ENCODE results near the gene ZNF576.
"Not testable (repeated sequence)": the region's sequence is repeated elsewhere in the genome, so short reads cannot be mapped to it uniquely, and the experiment has no call there.

Gene ZNF576, protein sequence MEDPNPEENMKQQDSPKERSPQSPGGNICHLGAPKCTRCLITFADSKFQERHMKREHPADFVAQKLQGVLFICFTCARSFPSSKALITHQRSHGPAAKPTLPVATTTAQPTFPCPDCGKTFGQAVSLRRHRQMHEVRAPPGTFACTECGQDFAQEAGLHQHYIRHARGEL

DNA sequence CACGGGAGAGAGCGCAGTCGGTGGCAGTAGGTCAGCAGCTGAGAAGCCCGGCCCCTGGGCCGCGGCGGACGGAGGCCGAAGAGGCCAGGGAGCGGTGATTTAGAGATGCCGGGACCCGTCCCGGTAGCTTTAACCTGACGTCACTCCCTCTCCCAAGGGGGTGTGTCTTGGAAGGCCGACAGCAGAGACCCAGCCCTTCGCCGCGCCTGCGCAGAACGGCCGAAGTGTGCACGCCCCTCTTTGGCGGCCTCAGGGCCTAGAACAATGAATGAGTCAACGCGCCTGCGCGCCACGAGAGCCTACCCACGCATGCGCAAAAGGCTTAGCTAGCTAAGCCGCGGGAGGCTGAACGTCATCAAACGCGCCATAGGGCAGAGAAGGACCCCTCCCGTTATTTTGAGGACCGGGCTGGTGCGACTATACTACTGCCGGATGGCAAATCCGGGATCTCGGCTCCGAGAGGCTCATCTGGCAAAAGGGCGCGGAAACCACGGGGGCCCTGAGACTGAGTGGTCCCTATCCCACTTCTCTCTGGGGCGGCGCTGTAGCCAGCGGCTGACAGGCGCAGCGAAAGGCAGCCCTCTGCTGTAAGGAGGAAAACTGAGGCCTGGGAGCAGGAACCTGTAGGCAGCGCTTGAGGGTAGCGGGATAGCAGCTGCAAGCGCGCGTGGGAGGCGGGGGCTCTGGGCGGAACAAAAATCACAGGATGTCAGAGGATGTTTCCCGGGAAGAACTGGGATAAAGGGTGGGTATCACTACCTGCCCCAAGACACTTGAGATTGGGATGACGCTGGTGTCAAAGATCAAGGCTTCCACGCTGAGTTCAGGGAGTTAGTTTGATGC, at the start of gene ZNF576, which contains the start of gene IRGQ:
TSS of gene ZNF576 (plus strand) at position 597 of the 843 bp plus-strand sequence. CDS start 514 bp downstream, outside the sequence.
TSS of gene IRGQ (minus strand) at position 136 of the 843 bp plus-strand sequence. CDS start 796 bp downstream, outside the sequence.
- TF ChIP-seq, protein P1, sequence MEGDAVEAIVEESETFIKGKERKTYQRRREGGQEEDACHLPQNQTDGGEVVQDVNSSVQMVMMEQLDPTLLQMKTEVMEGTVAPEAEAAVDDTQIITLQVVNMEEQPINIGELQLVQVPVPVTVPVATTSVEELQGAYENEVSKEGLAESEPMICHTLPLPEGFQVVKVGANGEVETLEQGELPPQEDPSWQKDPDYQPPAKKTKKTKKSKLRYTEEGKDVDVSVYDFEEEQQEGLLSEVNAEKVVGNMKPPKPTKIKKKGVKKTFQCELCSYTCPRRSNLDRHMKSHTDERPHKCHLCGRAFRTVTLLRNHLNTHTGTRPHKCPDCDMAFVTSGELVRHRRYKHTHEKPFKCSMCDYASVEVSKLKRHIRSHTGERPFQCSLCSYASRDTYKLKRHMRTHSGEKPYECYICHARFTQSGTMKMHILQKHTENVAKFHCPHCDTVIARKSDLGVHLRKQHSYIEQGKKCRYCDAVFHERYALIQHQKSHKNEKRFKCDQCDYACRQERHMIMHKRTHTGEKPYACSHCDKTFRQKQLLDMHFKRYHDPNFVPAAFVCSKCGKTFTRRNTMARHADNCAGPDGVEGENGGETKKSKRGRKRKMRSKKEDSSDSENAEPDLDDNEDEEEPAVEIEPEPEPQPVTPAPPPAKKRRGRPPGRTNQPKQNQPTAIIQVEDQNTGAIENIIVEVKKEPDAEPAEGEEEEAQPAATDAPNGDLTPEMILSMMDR (conservative IDR thresholded peaks at IDR 0.05; ENCODE audit: low read depth, low read length) = peak; percentile 5
- peak; percentile 95 for DNase-seq (ENCODE audit: low read depth)
- H3K4me3 ChIP-seq (ENCODE audit: low read length) = peak within 1 kb of the TSS; percentile 87

DNA sequence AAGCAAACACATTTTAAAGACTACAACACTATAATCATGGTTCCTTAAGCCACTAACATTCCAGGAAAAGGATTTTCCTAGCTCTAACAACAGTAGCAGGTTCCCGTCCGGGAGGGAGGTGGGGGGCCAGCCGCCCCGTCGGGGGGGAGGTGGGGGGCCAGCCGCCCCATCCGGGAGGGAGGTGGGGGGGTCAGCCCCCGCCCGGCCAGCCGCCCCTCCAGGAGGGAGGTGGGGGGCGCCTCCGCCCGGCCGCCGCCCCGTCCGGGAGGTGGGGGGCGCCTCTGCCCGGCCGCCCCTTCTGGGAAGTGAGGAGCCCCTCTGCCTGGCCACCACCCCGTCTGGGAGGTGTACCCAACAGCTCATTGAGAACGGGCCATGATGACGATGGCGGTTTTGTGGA, 48.5 kb upstream of the ZNF576 start:
- not testable (repeated sequence) for H3K4me3 ChIP-seq (ENCODE audit: low read length); DNase-seq (ENCODE audit: low read depth)

DNA sequence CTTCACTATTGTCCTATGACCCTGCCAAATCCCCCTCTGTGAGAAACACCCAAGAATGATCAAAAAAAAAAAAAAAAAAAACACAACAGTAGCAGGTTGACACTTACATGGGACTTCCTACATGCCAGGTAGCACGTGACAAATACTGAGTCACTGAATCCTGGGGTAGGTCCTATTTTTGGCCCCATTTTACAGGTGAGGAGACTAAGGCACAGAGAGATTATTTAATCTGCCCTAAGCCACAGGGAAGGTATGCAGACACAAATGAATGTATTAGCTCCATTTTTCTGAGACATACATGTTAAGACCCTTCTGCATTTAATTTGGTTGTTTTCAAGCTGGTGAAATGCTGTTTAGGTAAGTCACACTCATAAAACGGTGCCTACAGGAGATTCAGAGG, 47.7 kb upstream of the ZNF576 start:
- H3K4me3 ChIP-seq (ENCODE audit: low read length) = no peak overlapping the region
- TF ChIP-seq, protein P1 (conservative IDR thresholded peaks at IDR 0.05; ENCODE audit: low read depth, low read length) = no peak
- DNase-seq (ENCODE audit: low read depth) = no peak

DNA sequence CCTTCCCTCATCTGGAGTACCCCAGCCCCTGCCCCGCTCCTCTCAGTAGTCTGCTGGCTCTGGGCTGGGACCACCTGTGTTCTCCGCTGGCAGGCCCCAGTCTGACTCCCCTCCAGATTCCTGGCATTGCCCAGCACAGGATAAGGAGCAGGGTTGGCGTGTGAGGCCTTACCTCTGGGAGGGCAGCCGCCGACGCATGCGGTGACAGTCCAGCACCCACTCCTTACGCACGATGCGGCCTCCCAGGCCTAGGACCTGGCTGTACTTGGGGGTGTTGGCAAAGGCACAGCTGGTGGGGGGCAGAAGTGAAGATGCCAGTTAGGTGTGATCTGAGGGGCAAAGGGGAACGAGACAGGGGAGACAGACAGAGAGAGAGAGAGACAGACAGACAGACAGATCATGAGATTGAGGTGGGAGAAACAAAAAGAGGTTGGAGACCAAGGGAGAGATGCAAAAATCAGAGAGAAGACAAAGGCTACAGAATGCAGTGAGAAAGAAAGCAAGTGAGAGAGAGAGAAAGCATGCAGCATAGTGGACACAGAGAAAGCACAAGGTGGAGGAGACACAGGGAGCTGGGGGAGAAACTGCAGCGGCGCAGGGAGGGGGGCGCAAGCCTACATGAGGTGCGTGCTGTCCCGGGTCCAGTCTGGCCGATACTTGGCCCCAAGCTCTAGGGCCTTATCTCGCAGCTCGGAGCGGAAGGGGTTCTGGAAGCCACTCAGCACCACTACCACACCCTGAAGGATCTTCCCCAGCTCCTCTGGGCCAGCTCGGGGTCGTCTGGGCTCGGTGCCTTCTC, 44.8 kb upstream of the ZNF576 start:
- H3K4me3 ChIP-seq (ENCODE audit: low read length) = no peak overlapping the region
- TF ChIP-seq, protein P1 (conservative IDR thresholded peaks at IDR 0.05; ENCODE audit: low read depth, low read length) = no peak
- DNase-seq (ENCODE audit: low read depth) = no peak

DNA sequence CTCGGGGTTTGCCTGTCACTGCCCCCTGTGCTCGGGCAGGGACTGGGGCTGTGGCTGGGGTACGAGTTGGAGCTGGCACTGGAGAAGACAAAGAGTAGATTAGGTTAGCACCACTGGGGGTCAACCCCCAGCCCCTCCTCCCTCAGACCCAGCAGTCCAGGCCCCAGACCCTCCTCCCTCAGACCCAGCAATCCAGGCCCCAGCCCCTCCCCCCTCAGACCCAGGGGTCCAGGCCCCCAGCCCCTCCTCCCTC, 44.3 kb upstream of the ZNF576 start:
- TF ChIP-seq, protein P1 (conservative IDR thresholded peaks at IDR 0.05; ENCODE audit: low read depth, low read length) = no peak
- no peak for DNase-seq (ENCODE audit: low read depth)
- H3K4me3 ChIP-seq (ENCODE audit: low read length) = no peak overlapping the region

DNA sequence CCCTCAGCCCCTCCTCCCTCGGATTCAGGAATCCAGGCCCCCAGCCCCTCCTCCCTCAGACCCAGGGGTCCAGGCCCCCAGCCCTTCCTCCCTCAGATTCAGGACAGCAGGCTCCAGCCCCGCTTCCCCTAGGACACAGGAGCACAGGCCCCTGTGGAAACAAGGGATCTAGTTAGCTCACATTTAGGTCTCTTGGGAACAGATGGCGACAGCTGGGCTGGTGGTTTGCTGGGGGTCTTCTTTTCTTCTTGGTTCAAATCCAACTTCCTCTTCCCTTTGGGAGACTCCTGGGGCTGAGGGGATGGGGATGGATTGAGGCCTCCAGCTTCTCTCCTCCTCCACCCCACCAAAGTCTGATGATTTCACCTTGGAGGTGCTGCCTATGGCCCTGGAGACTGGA, 43.8 kb upstream of the ZNF576 start:
- TF ChIP-seq, protein P1 (conservative IDR thresholded peaks at IDR 0.05; ENCODE audit: low read depth, low read length) = no peak
- no peak overlapping the region for H3K4me3 ChIP-seq (ENCODE audit: low read length)
- no peak for DNase-seq (ENCODE audit: low read depth)

DNA sequence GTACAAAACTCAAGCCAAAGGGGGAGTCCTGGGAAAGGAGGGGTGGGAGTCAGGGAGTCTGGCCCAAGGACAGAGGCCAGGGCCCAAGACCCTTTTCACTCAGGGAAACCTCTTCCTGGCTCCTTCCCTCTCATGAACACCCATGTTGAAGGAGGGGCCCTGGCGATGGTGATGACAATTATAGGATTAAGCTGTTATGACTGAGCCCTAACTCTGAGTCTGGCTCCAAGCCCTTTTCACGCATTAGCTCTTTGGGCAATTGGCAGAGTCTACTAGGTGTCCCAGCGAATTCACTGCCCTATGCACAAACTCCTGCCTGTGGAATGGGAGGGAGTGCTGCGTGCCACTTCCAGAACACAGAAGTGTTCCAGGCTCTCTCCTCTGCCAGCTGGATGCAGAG, 42.7 kb upstream of the ZNF576 start:
- no peak for DNase-seq (ENCODE audit: low read depth)
- TF ChIP-seq, protein P1 (conservative IDR thresholded peaks at IDR 0.05; ENCODE audit: low read depth, low read length) = no peak
- H3K4me3 ChIP-seq (ENCODE audit: low read length) = no peak overlapping the region

Measured in retinal pigment epithelial cell (primary cell).